ENCODE measurements around the gene STRIP2. TPM values are rescaled to one million over a fixed set of nuclear protein-coding genes. Genes with fewer than 3 reads are reported as not detected.

Gene STRIP2
- total RNA-seq, 1 experiment from 2014 or later: 9.1 TPM

- Histone ChIP-seq H3K4me3 (ENCODE audit: low read depth, low read length, poor library complexity, severe bottlenecking) (no peak overlapping the region), H3K27me3 (replicated peaks; ENCODE audit: insufficient read depth, low read depth, low read length, poor library complexity) (no peaks in the 10 kb centered on the region), H3K36me3 (ENCODE audit: insufficient read depth, low read length, poor library complexity, severe bottlenecking) (no peaks in the 10 kb centered on the region), H3K9me3 (ENCODE audit: low read depth, low read length, poor library complexity, severe bottlenecking) (no peaks in the 10 kb centered on the region), H3K27ac (ENCODE audit: low read depth, low read length, poor library complexity, severe bottlenecking) (no peak overlapping the region), H3K4me1 (ENCODE audit: insufficient read depth, low read length, poor library complexity, severe bottlenecking) (no peaks in the 10 kb centered on the region)
- ChIA-PET POLR2A (ENCODE audit: low non-redundant PET) (interaction anchor here (0.7 kb wide), 1 partner anchor 15 kb away, joined by 15 read pairs; no protein-coding TSS in a partner anchor), CTCF (no interaction called here)
- no peak for DNase-seq (ENCODE audit: low spot score)
- intact Hi-C loops (cut with micrococcal nuclease; ENCODE audit: unreplicated experiment): no loop called here
- no TSS peak for BruUV-seq (replicated peaks)
- TF ChIP-seq CTCF (conservative IDR thresholded peaks at IDR 0.05; ENCODE audit: low read depth, low read length): no peak
These were observed 21.7 kb upstream of the STRIP2 start for GRCh38 chr7:129412501-129412900.

- BruUV-seq (replicated peaks): no TSS peak
- TF ChIP-seq EZH2 (IDR thresholded peaks at IDR 0.05; ENCODE audit: borderline replicate concordance, low read depth, low read length, poor library complexity, severe bottlenecking): no peak
- no peak for TF ChIP-seq CTCF (conservative IDR thresholded peaks at IDR 0.05; ENCODE audit: low read depth, low read length)
- H3K4me3 ChIP-seq (ENCODE audit: low read depth, low read length, poor library complexity, severe bottlenecking): no peak overlapping the region
- DNase-seq (ENCODE audit: low spot score): no peak
- intact Hi-C loops (cut with micrococcal nuclease; ENCODE audit: unreplicated experiment): no loop called here
- ChIA-PET POLR2A (ENCODE audit: low non-redundant PET) (no interaction called here), CTCF (no interaction called here)
- no peaks in the 10 kb centered on the region for H3K9me3 ChIP-seq (ENCODE audit: low read depth, low read length, poor library complexity, severe bottlenecking)
- no peaks in the 10 kb centered on the region for H3K4me1 ChIP-seq (ENCODE audit: insufficient read depth, low read length, poor library complexity, severe bottlenecking)
- H3K27me3 ChIP-seq (replicated peaks; ENCODE audit: insufficient read depth, low read depth, low read length, poor library complexity): no peaks in the 10 kb centered on the region
- H3K27ac ChIP-seq (ENCODE audit: low read depth, low read length, poor library complexity, severe bottlenecking): no peak overlapping the region
- no peaks in the 10 kb centered on the region for H3K36me3 ChIP-seq (ENCODE audit: insufficient read depth, low read length, poor library complexity, severe bottlenecking)
These were observed 17.2 kb upstream of the STRIP2 start for GRCh38 chr7:129417073-129417472.

- intact Hi-C loops (cut with micrococcal nuclease; ENCODE audit: unreplicated experiment): no loop called here
- no TSS peak for BruUV-seq (replicated peaks)
- no peak overlapping the region for H3K4me3 ChIP-seq (ENCODE audit: low read depth, low read length, poor library complexity, severe bottlenecking)
These were observed 12.4 kb upstream of the STRIP2 start for GRCh38 chr7:129421717-129422250.

More at GRCh38 chr7:129421717-129422250, 12.4 kb upstream of the STRIP2 start:
- POLR2A ChIA-PET (ENCODE audit: low non-redundant PET): no interaction called here
- CTCF ChIA-PET: no interaction called here
- DNase-seq (ENCODE audit: low spot score): no peak
- peaks cover 5% of the 10 kb centered on the region for H3K36me3 ChIP-seq (ENCODE audit: insufficient read depth, low read length, poor library complexity, severe bottlenecking)
- H3K4me1 ChIP-seq (ENCODE audit: insufficient read depth, low read length, poor library complexity, severe bottlenecking): peaks cover 11% of the 10 kb centered on the region
- no peaks in the 10 kb centered on the region for H3K9me3 ChIP-seq (ENCODE audit: low read depth, low read length, poor library complexity, severe bottlenecking)
- no peak overlapping the region for H3K27ac ChIP-seq (ENCODE audit: low read depth, low read length, poor library complexity, severe bottlenecking)
- no peak for TF ChIP-seq CTCF (conservative IDR thresholded peaks at IDR 0.05; ENCODE audit: low read depth, low read length)
- no peak for TF ChIP-seq EZH2 (IDR thresholded peaks at IDR 0.05; ENCODE audit: borderline replicate concordance, low read depth, low read length, poor library complexity, severe bottlenecking)
- no peaks in the 10 kb centered on the region for H3K27me3 ChIP-seq (replicated peaks; ENCODE audit: insufficient read depth, low read depth, low read length, poor library complexity)
